Measurements from ENCODE around the gene WDR38. TPM values are rescaled to one million over a fixed set of nuclear protein-coding genes. Genes with fewer than 3 reads are reported as not detected.

Gene WDR38
- total and polyA plus RNA-seq, 9 of the 15 experiments (the other 6 are each of a cell fraction or from before 2014, with no cell fraction given), result not detected

- H3K9me3 ChIP-seq (replicated peaks; ENCODE audit: control insufficient read depth, insufficient read depth, low read depth, low read length), result no peaks in the 10 kb centered on the region; the same call in 1 of the 2 replicates
- ChIA-PET CTCF (ENCODE audit: low intra/inter-chr PET ratio) (no interaction called here), POLR2A (interaction anchor here (0.6 to 2.6 kb wide), 9 partner anchors 12 to 427 kb away, joined by 3 to 30 read pairs (median 3); partner anchors contain the start of gene SCAI)
- in situ Hi-C loops (cut with MboI), result loop anchor here (10.0 kb wide), 1 partner anchor 281 kb away; the partner anchor contains the start of gene SCAI
- peaks cover 10% of the 10 kb centered on the region for H3K9me1 ChIP-seq (ENCODE audit: control insufficient read depth, insufficient read depth, low read length)
- H3K27me3 ChIP-seq (ENCODE audit: control insufficient read depth in 2 of 2, insufficient read depth in 2 of 2, low read length in 2 of 2), result no peaks in the 10 kb centered on the region
- peaks cover 39 to 41% of the 10 kb centered on the region in 2 experiments for H3K4me1 ChIP-seq (replicated peaks in 1 of 2; ENCODE audit: control insufficient read depth in 2 of 2, insufficient read depth in 2 of 2, low read length in 2 of 2)
- no TSS peak for BruUV-seq (replicated peaks)
- DNase-seq (ENCODE audit: extremely low read depth in 1 of 4, low spot score in 3 of 4) (no peak), FAIRE-seq (peak; percentile 35), ATAC-seq (no peak)
- H4K20me1 ChIP-seq (replicated peaks; ENCODE audit: control insufficient read depth, insufficient read depth, low read length), result peaks cover 28% of the 10 kb centered on the region
- peak overlapping the region; percentile 22; the same call in 1 of the 2 replicates for H3K4me3 ChIP-seq
- peak overlapping the region; percentile 98 for H3K4me2 ChIP-seq (ENCODE audit: insufficient read depth, low read length)
- TF ChIP-seq NONO (IDR thresholded peaks at IDR 0.05; ENCODE audit: low read depth in 2 of 2, low read length in 1 of 2) (no peak), TEAD1 (CRISPR knock-in tag; IDR thresholded peaks at IDR 0.05) (no peak), ARID1B (IDR thresholded peaks at IDR 0.05) (no peak), ZNF589 (CRISPR knock-in tag; IDR thresholded peaks at IDR 0.05; ENCODE audit: low read depth) (0 out of 2 replicates have a peak, but pooled peaks have one; percentile 26), MXI1 (IDR thresholded peaks at IDR 0.05; ENCODE audit: low read depth, low read length) (no peak), COPS2 (conservative IDR thresholded peaks at IDR 0.05) (no peak)
- TF ChIP-seq, protein P1, sequence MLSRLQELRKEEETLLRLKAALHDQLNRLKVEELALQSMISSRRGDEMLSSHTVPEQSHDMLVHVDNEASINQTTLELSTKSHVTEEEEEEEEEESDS (CRISPR knock-in tag; IDR thresholded peaks at IDR 0.05), result no peak
- peak overlapping the region; percentile 50 for H3K27ac ChIP-seq (ENCODE audit: extremely low read depth, low read depth, low read length)
- H3K36me3 ChIP-seq (ENCODE audit: control insufficient read depth, insufficient read depth, low read length), result peaks cover 41% of the 10 kb centered on the region
- peak overlapping the region; percentile 53 to 97; a peak in 3 of 4 replicates for H3K9ac ChIP-seq (ENCODE audit: insufficient read depth in 1 of 2, low read depth in 2 of 2, low read length in 2 of 2)
- H3K79me2 ChIP-seq (ENCODE audit: control insufficient read depth, insufficient read depth, low read length), result peaks cover 72% of the 10 kb centered on the region
- intact Hi-C loops (cut with micrococcal nuclease), result loop anchor here (2.0 kb wide), 1 partner anchor 279 kb away; the partner anchor contains the start of gene SCAI
- H2AFZ ChIP-seq (ENCODE audit: low read depth, low read length), result peak overlapping the region; percentile 77
- WGBS (ENCODE audit: insufficient coverage, low coverage, missing lambda C conversion rate), result 44% methylated on average over 7 of the region's 7 CpGs
Observed at GRCh38 chr9:124863371-124863871, 10.2 kb downstream of the WDR38 start.

Measured in K562 (cell line).